Spleen (tissue), 11 donors: Measurements from ENCODE around the gene VPS4A. TPM values are rescaled to one million over a fixed set of nuclear protein-coding genes. Genes with fewer than 3 reads are reported as not detected.
"Not testable (repeated sequence)": the region's sequence is repeated elsewhere in the genome, so short reads cannot be mapped to it uniquely, and the experiment has no call there.

Experiments
- DNase-seq: peaks from one replicate; pipeline ENCODE4 v3.0.0-alpha.2; 2020
- H3K27ac ChIP-seq, 8 donors: fragments of 200-600 bp; sonication (generic) in 7 of 8; 1 replicate in 4 of 8; 2 replicates in 4 of 8; pipeline versions ENCODE4 v1.5.0 to v1.8.0; 2016 to 2021; ENCODE audit warnings: inconsistent platforms in 4 of 8, mild to moderate bottlenecking in 4 of 8, moderate library complexity in 1 of 8
- H3K27me3 ChIP-seq, 7 donors: fragments of 200-600 bp; sonication (generic) in 6 of 7; replicated peaks in 1 of 7; 1 replicate in 4 of 7; 2 replicates in 3 of 7; pipeline versions ENCODE4 v1.5.0 to v1.8.0; 2016 to 2021; ENCODE audit warnings: inconsistent platforms in 3 of 7, mild to moderate bottlenecking in 1 of 7
- H3K36me3 ChIP-seq, 6 donors: fragments of 200-600 bp; sonication (generic) in 5 of 6; 1 replicate in 4 of 6; 2 replicates in 2 of 6; pipeline versions ENCODE4 v1.5.0 to v1.8.0; 2016 to 2021; ENCODE audit warnings: inconsistent platforms in 2 of 6
- H3K4me1 ChIP-seq, 6 donors: fragments of 200-600 bp; sonication (generic) in 5 of 6; 1 replicate in 3 of 6; 2 replicates in 3 of 6; pipeline versions ENCODE4 v1.5.0 to v1.8.0; 2016 to 2021; ENCODE audit warnings: inconsistent platforms in 3 of 6
- H3K4me3 ChIP-seq, 8 donors: fragments of 200-600 bp; sonication (generic) in 7 of 8; 1 replicate in 4 of 8; 2 replicates in 4 of 8; pipeline versions ENCODE4 v1.5.0 to v1.8.0; 2016 to 2021; ENCODE audit warnings: inconsistent platforms in 4 of 8, mild to moderate bottlenecking in 4 of 8, moderate library complexity in 2 of 8
- H3K9me3 ChIP-seq, 8 donors: fragments of 200-600 bp; sonication (generic) in 7 of 8; 1 replicate in 4 of 8; 2 replicates in 4 of 8; pipeline versions ENCODE4 v1.5.0 to v1.8.0; 2016 to 2021; ENCODE audit warnings: inconsistent platforms in 4 of 8
- POLR2A ChIP-seq, 3 donors: fragments of 450-650 bp; IDR thresholded peaks; one replicate each; pipeline ENCODE4 v1.5.1; 2017; ENCODE audit warnings: antibody characterized with exemption in 3 of 3, mild to moderate bottlenecking in 1 of 3
- POLR2AphosphoS5 ChIP-seq, 3 donors: sonication (generic); formaldehyde crosslinking; IDR thresholded peaks; one replicate each; pipeline ENCODE4 v1.5.1; 2017; ENCODE audit warnings: antibody characterized with exemption in 3 of 3
- WGBS, 5 donors: extraction: QIAGEN DNeasy Blood & Tissue Kit in 3 of 5; methylation state at CpG; one replicate each; pipeline versions ENCODE4 v1.1.5 to v1.1.7; 2013 to 2018; 5-methylcytosine and 5-hydroxymethylcytosine counted together
- intact Hi-C: fragments of 100-400 bp; cut with DNase I; formaldehyde crosslinking; loops from one replicate; pipeline ENCODE4 v1.15.0; 2023; ENCODE audit warnings: low total_unique reads
- polyA plus RNA-seq, 3 donors: library from polyadenylated mRNA; stranded (reverse); fragments of 200-250 nt; gene quantifications; one replicate each; pipeline ENCODE4 v1.2.1, GENCODE V29; 2013
- total RNA-seq, 7 donors: library from RNA; depleted of rRNA in 3 of 7; stranded (reverse); fragments of >200 nt in 3 of 7; fragmentation: NEBNext Ultra II Directional in 4 of 7; extraction: Animal tissue kit (Norgen Biotek cat#: 25700) in 4 of 7; gene quantifications; one replicate each; pipeline versions ENCODE4 v1.1.0 to v1.2.1, GENCODE V29; 2016 to 2021
- TF ChIP-seq, protein P1 (sequence below), 11 experiments: fragments of 200-600 bp in 7 of 11; fragments of 450-650 bp in 4 of 11; sonication (generic) in 4 of 11; IDR thresholded peaks in 8 of 11; conservative IDR thresholded peaks in 3 of 11; 1 replicate in 7 of 11; 2 replicates in 4 of 11; pipeline versions ENCODE4 v1.4.0 to v1.8.0; 2016 to 2021; ENCODE audit warnings: antibody characterized with exemption in 11 of 11, inconsistent platforms in 4 of 11, mild to moderate bottlenecking in 1 of 11
- donor health status: healthy with polysubstance abuse.
- donor health status: DM: no; HTN: no; CAD: no; lungs with moderate emphysema.
- donor health status: DM: no; HTN: no; CAD: no.
- donor health status: Bipolar disorder and iron deficiency.
- donor health status: healthy.
- donor health status: DM: no; HTN: no; CAD: no.
- donor health status: DM: yes; HTN: yes; CAD: no.

The VPS4A gene
- total and polyA plus RNA-seq, 10 donors = 21.5 to 38.0 (median 32.5) TPM

DNA sequence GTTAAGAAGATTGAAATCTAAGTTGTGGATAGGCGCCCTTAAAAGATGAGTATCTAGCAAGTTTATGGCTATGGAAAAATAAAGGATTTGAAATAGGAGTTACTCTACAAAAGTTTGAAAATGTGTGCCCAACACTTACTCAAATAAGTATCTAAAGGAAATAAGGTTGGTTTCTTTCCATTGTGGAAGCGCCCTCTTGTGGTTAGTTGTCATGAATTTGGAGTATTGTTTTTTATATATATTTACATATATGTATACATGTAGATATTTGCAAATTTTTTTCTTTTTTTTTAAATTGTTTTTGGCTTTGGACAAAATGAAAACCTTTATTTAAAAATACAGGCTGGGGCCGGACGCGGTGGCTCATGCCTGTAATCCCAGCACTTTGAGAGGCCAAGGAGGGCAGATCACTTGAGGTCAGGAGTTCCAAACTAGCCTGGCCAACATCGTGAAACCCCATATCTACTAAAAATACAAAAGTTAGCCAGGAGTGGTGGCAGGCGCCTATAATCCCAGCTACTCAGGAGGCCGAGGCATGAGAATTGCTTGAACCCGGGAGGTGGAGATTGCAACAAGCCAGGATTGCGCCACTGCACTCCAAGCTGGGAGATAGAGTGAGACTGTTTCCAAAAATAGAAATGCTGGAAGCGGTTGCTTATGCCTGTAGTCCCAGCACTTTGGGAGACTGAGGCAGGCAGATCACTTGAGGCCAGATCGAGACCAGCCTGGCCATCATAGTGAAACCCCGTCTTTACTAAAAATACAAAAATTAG is 24.0 kb upstream of the VPS4A start:
- no peaks in the 10 kb centered on the region for H3K9me3 ChIP-seq
- H3K4me3 ChIP-seq = no peak overlapping the region
- no peak for DNase-seq
- H3K36me3 ChIP-seq = peaks cover 0 to 64% (median 13%) of the 10 kb centered on the region in 6 donors
- 65 to 74% (median 66%) methylated on average over 13 of the region's 13 CpGs for WGBS, 5 donors
- intact Hi-C loops = no loop called here
- H3K27ac ChIP-seq = no peak overlapping the region
- no peaks in the 10 kb centered on the region for H3K27me3 ChIP-seq
- H3K4me1 ChIP-seq = peaks cover 0 to 16% (median 11%) of the 10 kb centered on the region in 6 donors
- TF ChIP-seq POLR2A (IDR thresholded peaks at IDR 0.05) (no peak), POLR2AphosphoS5 (IDR thresholded peaks at IDR 0.05) (no peak)
- TF ChIP-seq, protein P1, sequence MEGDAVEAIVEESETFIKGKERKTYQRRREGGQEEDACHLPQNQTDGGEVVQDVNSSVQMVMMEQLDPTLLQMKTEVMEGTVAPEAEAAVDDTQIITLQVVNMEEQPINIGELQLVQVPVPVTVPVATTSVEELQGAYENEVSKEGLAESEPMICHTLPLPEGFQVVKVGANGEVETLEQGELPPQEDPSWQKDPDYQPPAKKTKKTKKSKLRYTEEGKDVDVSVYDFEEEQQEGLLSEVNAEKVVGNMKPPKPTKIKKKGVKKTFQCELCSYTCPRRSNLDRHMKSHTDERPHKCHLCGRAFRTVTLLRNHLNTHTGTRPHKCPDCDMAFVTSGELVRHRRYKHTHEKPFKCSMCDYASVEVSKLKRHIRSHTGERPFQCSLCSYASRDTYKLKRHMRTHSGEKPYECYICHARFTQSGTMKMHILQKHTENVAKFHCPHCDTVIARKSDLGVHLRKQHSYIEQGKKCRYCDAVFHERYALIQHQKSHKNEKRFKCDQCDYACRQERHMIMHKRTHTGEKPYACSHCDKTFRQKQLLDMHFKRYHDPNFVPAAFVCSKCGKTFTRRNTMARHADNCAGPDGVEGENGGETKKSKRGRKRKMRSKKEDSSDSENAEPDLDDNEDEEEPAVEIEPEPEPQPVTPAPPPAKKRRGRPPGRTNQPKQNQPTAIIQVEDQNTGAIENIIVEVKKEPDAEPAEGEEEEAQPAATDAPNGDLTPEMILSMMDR (IDR thresholded peaks at IDR 0.05 in 8 of 11, conservative IDR thresholded peaks at IDR 0.05 in 3 of 11) = peak; percentile 31 to 74 (median 57)

DNA sequence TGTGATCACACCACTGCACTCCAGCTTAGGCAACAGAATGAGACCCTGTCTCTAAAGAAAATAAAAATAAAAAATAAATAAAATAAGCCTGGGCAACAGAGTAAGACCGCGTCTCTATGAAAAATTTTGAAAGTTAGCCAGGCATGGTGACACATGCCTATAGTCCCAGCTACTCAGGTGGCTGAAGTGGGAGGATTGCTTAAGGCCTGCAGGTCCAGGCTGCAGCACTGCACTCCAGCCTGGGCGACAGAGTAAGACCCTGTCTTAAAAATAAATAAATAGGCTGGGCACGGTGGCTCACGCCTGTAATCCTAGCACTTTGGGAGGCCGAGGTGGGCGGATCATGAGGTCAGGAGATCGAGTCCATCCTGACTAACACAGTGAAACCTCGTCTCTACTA is 19.5 kb upstream of the VPS4A start:
- intact Hi-C loops, H3K4me3 ChIP-seq, H3K27me3 ChIP-seq, DNase-seq, H3K27ac ChIP-seq, H3K9me3 ChIP-seq: not testable (repeated sequence)
- Histone ChIP-seq H3K4me1 (peaks cover 0 to 10% (median 9%) of the 10 kb centered on the region in 6 donors), H3K36me3 (peaks cover 0 to 48% (median 0%) of the 10 kb centered on the region in 6 donors)
- WGBS, 5 donors = 87 to 96% (median 95%) methylated on average over 9 of the region's 9 CpGs

DNA sequence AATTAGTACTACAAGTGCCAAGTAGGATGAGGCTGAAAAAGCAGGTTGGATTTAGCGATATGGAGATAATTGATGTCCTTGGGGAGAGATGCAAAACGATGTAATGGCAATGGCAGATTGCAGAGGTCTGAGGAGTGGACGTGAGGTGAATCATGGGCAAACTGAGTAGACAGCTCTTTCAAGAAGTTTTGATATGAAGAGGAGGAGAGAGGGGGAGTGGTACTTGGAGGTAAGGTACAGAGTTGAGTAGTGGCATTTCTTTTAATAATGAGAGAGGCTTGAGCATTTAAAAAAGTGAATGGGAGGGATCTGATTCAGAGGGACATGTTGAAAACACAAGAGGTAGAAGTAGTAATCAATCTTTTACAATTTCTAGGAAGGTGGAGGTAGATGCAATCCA is 17.7 kb upstream of the VPS4A start:
- Histone ChIP-seq H3K27me3 (no peaks in the 10 kb centered on the region), H3K27ac (no peak overlapping the region), H3K9me3 (no peaks in the 10 kb centered on the region), H3K36me3 (peaks cover 0 to 54% (median 0%) of the 10 kb centered on the region in 6 donors), H3K4me3 (no peak overlapping the region), H3K4me1 (peaks cover 0 to 7% (median under 1%) of the 10 kb centered on the region in 6 donors)
- 65 to 85% (median 81%) methylated on average over 3 of the region's 3 CpGs for WGBS, 5 donors
- no peak for DNase-seq
- intact Hi-C loops = no loop called here
- TF ChIP-seq, protein P1 (IDR thresholded peaks at IDR 0.05 in 8 of 11, conservative IDR thresholded peaks at IDR 0.05 in 3 of 11) = no peak
- TF ChIP-seq POLR2AphosphoS5 (IDR thresholded peaks at IDR 0.05) = no peak
- no peak for TF ChIP-seq POLR2A (IDR thresholded peaks at IDR 0.05)

DNA sequence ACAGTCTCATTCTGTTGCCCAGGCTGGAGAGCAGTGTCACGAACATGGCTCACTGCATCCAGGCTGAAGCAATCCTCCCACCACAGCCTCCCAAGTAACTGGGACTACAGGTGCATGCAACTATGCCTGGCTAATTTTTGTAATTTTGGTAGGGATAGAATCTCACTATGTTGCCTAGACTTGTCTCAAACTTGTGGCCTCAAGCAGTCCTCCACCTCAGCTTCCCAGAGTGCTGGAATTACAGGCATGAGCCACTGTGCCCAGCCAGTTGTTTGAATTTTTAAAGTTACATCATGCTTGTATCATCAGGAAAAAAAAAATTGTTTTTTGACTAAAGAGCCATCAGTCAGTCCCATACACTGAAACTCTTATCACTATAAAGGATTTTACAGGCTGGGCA is 17.1 kb upstream of the VPS4A start:
- H3K4me3 ChIP-seq = no peak overlapping the region
- TF ChIP-seq, protein P1 (IDR thresholded peaks at IDR 0.05 in 8 of 11, conservative IDR thresholded peaks at IDR 0.05 in 3 of 11) = no peak
- TF ChIP-seq POLR2A (IDR thresholded peaks at IDR 0.05) (no peak), POLR2AphosphoS5 (IDR thresholded peaks at IDR 0.05) (no peak)
- no peaks in the 10 kb centered on the region for H3K27me3 ChIP-seq
- H3K27ac ChIP-seq = no peak overlapping the region
- peaks cover 0 to 13% (median 3%) of the 10 kb centered on the region in 6 donors for H3K4me1 ChIP-seq
- peaks cover 0 to 50% (median 0%) of the 10 kb centered on the region in 6 donors for H3K36me3 ChIP-seq
- intact Hi-C loops = no loop called here
- no peak for DNase-seq
- H3K9me3 ChIP-seq = no peaks in the 10 kb centered on the region
- 81 to 100% (median 92%) methylated on average over 1 of the region's 1 CpG for WGBS, 5 donors

DNA sequence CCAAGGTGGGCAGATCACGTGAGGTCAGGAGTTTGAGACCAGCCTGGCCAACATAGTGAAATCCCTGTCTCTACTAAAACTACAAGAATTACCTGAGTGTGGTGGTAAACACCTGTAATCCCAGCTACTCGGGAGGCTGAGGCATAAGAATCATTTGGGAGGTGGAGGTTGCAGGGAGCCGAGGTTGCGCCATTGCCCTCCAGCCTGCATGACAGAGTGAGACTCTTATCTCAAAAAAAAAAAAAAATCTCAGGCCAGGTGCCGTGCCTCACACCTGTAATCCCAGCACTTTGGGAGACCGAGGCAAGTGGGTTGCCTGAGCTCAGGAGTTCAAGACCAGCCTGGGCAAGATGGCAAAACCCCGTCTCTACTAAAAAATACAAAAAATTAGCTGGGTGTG is 14.4 kb upstream of the VPS4A start:
- intact Hi-C loops, H3K4me3 ChIP-seq, DNase-seq, H3K27ac ChIP-seq, H3K27me3 ChIP-seq, H3K9me3 ChIP-seq: not testable (repeated sequence)
- Histone ChIP-seq H3K36me3 (peaks cover 0 to 58% (median 18%) of the 10 kb centered on the region in 6 donors), H3K4me1 (peaks cover 0 to 29% (median 4%) of the 10 kb centered on the region in 6 donors)
- 96 to 100% (median 98%) methylated on average over 7 of the region's 7 CpGs for WGBS, 5 donors
